NCI-H226 (cell line): ENCODE data around the gene MACROD2.

Experiments
- DNase-seq: peaks from one replicate; pipeline ENCODE4 v3.0.0-alpha.2; 2015

The MACROD2 gene

GRCh38 chr20:14685183-14685582 is 689.9 kb downstream of the MACROD2 start:
- DNase-seq: no peak

DNA sequence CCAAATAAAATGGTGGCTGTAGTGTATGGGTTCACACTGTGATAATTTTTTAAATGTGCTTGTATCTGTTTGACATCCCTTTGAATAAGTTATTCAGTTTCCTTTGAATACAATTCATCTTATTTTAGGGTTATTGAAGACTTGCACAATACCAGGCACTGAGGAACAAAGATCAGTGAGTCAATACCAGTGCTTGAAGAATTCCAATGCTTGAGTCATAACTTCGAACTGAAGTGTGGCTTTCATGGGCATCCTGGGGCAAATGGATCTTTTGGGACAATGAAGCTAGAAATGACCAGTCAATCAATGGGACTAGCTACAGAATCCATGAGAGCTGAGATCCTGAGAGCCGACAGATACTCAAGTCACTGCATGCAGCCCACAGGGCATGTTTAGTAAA is 692.0 kb downstream of the MACROD2 start:
- no peak for DNase-seq

DNA sequence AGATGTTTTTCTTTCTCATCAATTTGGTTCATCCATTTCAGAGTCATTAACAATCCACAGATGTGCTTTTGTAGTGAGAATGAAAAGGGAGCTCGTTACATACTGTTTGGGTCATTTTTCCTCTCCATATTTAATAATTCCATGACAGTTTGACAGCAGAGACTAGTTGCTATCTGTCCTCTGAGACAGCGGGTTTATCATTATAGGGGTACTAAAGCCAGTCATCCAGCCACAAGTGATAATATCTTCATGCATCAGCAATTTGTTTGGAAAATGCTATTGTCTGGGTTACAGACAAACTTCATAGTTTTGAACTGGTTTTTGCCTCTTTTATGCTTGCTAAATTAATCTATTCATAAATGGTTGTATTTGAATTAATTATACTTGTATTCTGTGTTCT is 692.7 kb downstream of the MACROD2 start:
- no peak for DNase-seq

DNA sequence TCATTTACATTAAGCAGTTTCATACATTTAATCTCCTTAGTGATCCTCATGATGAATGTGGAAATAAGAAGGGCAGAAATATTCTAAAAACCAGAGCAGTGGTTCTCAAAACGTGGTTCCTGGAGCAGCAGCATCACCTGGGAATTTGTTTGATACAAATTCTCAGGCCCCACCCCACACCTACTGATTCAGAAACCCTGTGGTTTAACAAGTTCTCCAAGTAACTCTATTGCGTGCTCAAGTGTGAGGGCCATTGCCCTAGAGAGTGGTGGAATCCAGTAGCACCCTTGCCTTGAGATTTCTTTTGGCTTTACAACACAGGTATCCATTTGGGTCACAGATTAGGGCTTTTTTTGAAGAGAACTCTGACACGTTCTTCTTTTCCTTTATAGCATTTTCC is 696.7 kb downstream of the MACROD2 start:
- no peak for DNase-seq

DNA sequence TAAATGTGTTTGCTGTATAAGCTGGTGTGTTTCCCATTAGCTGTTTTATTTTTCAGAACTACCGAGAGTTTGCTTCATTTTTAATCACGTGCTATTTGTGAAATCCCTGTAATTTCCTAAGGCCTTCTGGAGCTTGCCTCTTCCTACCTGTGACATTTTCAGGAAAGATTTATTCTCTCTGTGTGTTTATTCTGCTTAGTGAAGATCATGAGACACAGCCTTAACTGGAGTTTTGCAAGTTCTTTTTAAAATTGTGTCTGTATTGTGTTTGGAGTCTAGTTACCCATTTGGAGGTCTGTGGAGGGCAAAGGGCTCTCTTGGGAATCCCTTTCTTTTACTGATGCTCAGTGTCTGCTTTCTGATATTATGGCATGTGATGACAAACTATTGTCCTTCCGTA is 701.2 kb downstream of the MACROD2 start:
- no peak for DNase-seq

DNA sequence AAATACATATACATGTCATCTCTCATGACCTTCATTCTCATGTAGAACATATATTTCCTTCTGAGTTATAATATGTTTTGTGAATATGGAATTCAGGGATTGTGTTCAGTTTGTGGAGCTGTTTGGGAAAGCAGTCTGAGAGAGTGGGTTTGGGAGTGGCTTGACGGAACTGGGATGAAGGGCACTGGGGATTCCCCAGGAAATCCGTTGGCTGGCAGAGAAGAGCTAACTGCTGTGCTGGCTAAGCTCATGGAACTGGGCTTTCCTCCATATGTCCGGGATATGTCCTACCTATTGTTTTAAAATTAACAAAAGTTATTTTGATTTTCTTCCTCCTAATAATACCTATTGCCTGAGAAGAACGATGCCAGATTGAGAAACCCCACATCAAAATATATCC is 701.6 kb downstream of the MACROD2 start:
- DNase-seq: no peak

DNA sequence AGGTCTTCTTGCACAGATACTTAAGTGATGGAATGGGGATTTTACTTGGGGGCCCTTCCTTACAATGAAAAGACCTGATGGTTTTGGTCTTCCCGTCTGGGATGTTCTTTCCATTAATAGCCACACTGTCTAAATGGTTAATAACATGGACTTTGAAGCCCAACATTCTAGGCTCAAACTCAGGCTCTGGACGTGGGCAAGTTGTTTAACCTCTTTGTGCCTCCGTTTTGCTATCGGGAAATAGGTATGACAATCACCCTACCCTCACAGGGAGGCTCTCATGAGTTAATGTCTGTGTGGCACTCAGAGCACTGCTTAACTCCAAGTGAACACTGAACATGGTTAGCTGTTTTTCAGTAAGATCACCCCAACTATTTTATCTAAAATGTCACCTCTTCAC is 702.8 kb downstream of the MACROD2 start:
- no peak for DNase-seq

DNA sequence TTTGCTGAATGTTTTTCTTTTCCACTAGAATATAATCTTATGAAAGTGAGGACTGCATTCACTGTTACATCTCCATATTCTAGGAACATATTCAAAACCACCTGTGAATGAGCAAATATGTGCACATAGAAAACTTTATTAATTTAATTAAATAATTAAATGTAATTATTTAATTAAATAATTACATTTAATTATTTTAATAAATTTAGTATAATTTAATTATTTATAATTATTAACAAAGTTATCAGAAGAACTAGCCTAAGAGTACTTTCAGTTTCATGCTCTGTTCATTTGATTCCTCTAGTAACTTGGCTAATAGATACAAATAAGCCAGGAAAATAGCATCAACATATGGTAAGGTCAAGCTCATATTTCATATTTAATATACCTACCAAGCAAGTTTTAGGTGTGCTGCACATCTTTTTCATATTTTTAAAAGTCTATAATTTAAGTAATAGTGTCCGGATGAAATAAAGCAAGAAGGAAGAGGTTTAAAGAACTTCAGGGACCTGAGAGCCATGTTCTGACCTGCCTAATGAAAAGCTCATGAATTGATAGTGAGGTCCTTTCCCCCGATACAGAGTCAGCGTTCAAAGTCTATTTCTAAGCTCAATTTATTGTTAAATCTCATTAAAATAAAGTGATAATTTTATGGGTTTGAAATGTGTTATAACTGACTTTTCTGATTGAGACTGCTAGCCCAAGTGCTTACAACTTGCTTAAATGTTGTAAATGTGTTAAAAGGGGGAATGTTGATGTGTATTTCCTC is 703.5 kb downstream of the MACROD2 start:
- no peak for DNase-seq

DNA sequence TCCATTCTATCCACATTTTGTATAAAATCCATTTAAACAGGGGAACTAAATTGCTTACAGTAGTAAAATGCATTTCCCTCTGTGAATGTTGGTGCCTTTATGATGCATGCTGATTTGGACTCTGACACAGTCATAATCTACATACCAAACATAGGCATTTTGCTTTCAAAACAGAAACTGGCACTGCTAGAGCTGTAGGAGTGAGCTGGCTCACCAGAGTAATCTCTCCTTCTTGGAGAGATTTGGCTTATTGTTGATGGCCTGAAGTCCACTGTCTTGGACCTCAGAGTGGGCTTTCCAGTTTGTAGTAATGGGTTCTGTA is 705.3 kb downstream of the MACROD2 start:
- peak; percentile 75 for DNase-seq

DNA sequence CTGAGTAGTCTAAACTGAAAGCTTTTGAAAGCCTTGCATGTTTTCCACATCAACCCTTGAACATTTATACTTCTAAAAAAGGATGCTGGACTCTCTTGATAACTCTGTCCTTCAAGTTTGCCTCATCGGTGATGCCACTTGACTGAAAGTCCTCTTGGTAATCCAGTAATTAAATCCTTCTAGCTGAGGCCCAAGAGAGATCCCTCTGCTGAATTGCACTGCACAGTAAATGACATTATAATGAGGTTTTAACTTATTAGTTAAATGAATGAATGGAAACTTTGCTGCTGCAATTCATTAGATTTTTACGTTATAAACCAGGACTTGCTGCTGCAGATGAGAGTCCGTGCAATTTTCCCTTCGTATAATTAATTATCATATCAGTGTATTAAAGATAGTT is 706.0 kb downstream of the MACROD2 start:
- no peak for DNase-seq

DNA sequence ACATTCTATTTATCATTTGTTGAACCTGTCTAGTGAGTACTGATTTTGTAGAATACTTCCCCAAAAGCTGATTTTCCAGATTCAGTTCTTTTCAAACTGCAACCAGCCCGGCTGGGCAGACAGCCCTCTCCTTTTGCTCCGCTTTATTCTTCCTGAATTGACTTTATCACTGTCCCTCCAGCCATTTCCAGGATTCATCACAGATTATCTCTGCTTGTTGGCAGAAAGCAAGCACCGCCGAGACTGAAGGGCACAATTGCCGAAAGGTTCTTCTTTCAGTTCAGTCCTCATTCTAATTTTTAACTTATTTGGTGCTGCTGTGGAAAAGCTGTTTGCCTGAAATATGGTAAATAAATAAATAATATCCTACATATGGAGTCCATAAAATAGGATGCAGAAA is 711.2 kb downstream of the MACROD2 start:
- no peak for DNase-seq

DNA sequence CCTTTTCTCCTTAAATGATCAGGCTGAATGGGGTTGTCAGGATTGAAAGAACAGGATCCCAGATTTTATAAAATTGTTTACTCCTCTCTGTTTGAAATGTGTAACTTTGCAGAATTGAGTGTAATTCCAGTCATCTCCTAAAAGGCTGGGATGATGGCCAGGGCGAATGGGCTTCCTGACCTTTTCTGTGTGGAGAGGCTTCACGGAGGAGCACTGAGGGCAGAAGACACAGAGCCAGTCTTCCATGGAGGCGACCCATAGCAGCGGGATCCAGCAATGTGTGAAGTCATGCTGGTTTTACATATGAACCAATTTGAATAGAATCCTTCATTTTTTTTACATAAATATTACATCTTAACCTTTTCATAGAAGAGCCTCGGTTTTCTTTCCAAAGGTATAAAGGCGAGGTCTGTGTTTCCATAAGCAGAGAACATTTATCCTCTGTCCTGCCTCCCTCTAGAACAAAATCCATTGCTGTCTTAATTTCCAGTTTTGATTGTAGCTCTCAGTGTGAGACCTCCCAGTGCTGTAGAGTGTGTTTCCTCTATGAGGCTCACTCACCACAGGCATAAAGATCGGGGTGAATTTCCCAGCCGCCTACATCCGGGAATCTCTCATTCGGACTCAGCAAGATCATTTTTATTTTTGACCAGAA is 711.8 kb downstream of the MACROD2 start:
- DNase-seq: no peak

DNA sequence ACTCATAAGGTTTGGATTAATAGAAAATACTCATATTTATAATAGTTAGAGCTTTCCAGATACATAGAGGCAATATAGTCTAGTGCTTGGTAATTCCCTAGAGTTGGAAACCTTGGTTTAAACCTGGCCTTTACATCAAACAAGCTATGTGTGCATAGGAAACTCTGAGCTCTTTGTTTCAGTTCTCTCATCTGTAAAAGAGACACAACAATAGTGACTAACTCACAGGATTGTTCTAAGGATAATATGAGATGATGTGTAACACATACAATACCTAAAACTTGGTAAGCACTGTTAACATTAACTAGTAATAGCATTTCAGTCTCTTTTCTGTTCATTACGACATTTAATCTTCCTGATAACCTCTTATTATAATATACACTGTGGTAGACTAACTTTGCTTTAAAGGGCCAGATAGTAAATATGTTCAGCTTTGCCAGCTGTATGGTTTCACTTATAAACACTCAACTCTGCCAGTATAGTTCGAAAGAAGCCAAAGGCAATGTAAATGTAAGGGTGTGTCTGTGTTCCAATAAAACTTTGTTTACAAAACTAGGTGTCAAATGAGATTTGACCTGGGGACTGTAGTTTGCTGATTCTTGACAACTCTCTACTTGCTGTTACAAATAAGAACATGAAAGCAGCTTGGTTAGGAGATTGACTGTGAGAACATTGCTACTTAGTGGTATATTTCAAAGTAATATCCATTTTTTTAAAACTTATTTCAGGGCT is 712.7 kb downstream of the MACROD2 start:
- DNase-seq: no peak

GRCh38 chr20:14709439-14709838 is 714.1 kb downstream of the MACROD2 start:
- no peak for DNase-seq

DNA sequence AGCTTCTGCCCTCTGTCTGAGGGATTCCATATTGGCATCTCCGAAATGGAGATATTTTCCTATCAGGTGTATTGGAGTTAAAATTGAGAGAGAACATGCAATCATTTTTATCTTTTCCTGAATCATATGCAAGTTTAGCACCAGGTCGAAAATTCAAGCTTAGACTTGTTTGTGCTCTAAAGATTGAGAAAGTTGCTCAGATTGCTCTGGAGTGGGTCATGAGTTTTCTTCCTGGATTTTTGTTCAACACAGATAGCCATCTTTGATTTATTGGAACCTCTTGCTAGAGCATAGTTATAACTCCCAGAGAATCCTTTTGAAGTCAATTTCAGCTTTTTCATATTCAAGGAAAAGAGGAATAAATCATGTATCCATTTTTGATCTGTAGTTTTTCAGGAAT is 715.6 kb downstream of the MACROD2 start:
- no peak for DNase-seq

GRCh38 chr20:14711652-14712051 is 716.3 kb downstream of the MACROD2 start:
- DNase-seq: no peak

- peak; percentile 86 for DNase-seq
Measured at GRCh38 chr20:14712302-14712739, 717.0 kb downstream of the MACROD2 start.

DNA sequence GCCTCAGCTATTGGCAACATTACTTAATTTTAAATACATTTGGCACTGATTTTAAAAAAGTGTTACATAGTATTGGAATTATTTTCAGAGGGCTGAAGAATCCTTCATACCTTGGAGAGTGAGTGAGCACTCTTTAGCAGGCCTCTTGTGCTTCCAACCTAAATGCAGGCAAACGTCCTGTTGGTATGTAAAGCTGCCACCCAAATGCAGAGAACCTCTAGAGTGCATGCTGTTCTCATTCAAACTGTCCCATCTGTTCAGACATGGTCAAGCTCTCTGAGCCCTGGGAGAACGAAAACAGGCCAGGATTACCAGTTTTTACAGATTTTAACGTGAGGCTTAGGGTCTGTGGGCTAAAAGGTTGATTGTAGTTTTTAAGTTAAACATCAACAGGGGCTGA is 720.1 kb downstream of the MACROD2 start:
- DNase-seq: no peak

DNA sequence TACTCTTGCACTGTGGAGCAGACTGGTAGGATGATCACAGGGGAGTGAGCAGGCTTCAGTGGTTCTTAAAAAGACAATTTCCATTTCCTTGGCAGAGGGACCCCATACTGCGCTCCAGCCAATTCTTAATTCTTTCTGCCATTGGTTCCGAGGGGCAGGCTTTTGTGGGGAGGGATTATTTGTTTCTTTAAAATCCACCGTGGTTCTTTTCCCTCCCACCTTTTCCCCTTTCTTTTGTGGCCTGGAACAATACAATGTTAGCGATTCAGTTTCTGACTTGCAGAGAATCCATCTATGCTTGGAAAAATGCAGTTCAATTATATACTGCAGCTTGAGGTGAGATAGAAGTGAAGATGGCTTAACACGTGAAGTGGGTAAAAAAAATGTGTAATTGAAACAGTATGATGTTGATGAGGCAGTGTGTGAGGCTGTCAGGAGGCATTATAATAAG is 721.1 kb downstream of the MACROD2 start:
- DNase-seq: no peak

GRCh38 chr20:14717134-14717999 is 722.1 kb downstream of the MACROD2 start:
- DNase-seq: no peak

- peak; percentile 37 for DNase-seq
Measured at GRCh38 chr20:14720251-14720650, 724.9 kb downstream of the MACROD2 start.

DNA sequence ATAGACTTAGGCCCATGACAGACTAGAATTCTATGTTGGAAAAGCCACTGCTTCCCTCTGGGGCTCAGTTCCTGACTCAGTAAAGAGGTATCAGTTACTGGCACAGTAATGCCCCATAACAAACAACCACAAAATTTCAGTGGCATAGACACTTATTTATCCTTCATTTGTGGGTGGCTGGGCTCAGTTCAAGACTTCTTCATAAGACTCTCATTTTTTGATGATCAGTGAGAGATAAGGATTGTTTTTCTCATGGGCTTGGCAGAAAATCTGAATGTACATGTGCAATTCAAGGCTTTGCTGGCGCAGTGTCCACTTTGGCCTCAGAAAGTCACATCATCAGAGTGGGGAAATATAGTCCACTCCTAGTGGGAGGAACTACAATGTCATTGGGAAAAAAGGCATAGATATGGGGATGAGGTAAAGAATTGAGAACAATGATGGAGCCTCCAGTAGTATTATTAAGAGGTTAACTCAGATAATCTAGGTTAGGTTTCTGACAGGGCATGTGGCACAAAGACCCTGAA is 726.7 kb downstream of the MACROD2 start:
- no peak for DNase-seq

DNA sequence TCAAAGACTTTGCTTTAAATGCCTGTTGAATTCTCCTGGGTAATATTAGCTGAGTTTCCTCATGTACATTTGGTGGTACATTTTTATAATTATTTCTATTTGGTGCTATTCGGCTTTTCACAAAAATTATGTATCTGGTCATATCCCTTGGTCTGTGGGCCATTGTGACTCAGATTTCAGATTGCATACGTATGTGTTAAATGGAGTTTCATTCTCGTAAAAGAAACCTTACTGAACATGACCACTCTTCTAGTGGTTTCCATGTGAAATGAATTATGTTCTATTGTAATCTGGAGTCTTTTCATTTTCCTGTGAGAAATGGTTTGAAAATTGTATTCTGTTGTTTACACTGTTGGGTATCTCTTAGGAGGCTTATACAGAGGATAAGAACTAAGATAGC is 728.3 kb downstream of the MACROD2 start:
- DNase-seq: no peak
